Activated CD4-positive, alpha-beta T cell treated with anti-CD3 and anti-CD28 coated beads, Interleukin-2, amount 50 U/mL, for 48 hours (primary cell): Measurements from ENCODE around the gene LRP1B.

Experiments used
- DNase-seq, 2 experiments: peaks; one replicate each; pipeline ENCODE4 v3.0.0-alpha.2; 2020

LRP1B gene

GRCh38 chr2:141392517-141393213 lies 738.2 kb downstream of the LRP1B start:
- DNase-seq, result no peak

DNA sequence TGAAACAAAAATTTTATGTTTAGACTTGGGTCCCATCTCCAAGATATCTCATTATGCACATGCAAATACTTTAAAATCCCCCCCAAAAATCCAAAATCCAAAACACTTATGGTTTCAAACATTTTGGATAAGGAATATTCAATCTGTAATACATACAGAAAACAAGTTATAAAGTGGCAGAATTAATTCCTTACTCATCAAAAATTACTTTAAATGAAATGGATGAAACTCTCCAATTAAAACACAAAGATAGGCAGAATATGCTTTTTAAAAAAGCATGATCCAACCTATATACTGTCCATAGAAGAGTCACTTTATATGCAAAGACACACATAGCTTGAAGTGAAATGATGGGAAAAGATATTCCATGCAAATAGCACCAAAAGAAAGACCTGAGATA lies 744.6 kb downstream of the LRP1B start:
- no peak for DNase-seq

GRCh38 chr2:141384676-141385075 lies 746.1 kb downstream of the LRP1B start:
- DNase-seq, result no peak

DNA sequence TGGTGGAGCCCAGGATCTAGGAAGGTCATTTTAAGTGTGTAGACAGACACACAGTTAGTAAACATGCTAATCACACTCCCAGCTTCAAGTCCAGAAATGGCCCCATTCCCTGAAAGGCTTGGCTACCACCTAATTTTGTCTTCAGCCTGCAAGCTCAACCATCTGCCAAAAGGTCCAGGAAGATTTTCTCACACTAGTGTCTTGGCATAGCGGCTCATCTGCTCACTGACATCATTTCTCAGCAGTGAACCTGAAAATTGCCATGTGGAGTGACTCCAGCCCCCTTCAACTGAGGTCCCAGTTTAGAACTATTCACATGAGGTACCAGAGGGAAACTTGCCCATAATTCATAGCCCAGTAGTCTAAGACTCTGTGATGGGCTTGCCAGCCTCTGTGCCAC lies 748.9 kb downstream of the LRP1B start:
- no peak for DNase-seq

DNA sequence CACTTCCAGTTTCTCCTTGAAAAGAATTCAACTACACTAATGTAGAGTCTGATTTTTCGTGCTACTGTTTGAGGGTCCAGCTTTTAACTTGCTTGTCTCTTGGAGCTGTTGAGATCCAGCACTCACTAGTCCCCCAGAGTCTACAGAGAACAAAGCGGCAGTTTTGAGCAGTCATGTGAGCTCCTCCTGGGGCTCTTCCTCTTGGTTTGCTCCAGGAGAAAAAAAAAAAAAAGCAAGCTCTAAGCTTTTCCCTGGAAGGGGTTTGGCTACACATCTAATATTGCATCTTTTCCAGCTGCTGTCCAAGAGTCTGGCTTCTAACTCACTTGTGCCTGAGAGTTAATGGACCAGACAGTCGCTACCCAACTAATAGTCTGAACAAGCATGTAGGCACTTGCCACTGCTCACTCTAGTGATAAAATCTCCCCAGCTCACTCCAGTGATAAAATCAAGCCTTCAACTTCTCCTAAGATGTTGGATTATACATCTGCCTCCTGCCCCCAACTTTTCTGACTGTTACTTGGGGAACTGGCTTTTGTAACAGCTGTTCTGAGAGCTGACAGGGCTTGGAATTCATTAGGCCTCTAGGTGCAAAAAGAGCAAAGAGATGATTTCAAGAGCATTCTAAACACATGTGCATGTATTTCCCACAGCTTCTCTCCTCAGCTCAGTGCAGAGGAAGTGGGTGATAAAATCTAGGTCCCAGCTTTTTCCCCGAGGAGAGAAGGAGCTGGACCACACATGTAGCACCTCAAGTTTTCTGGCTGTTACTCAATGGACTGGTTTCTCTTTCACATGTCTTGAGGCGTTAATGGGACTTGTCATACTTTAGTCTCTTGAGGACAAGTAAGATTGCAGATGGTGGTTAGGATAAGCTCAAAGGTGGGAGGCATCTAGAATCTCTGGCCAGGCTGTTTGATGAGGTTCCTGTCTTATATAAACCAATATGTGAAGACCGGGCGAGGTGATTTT lies 750.5 kb downstream of the LRP1B start:
- no peak for DNase-seq

- DNase-seq, result no peak
Observed at GRCh38 chr2:141364821-141365220, 766.0 kb downstream of the LRP1B start.

DNA sequence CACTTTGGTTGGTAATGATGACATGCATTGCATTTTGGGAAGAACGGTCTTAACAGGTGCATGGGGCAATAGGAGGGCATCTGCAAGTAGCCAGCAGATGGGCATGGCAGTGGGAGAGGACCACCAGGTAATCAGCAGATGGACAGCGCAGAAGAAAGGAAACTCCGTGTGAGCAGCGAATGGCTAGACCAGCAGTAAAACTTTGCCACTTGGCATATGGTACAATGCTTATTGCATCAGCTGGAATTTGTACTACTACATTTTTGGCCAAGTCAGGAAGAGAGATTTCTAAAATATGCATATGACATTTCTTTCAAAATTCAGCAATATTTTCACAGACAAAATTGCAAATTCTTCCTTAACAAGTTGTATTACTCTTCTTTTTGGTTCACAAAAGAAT lies 768.5 kb downstream of the LRP1B start:
- no peak for DNase-seq

DNA sequence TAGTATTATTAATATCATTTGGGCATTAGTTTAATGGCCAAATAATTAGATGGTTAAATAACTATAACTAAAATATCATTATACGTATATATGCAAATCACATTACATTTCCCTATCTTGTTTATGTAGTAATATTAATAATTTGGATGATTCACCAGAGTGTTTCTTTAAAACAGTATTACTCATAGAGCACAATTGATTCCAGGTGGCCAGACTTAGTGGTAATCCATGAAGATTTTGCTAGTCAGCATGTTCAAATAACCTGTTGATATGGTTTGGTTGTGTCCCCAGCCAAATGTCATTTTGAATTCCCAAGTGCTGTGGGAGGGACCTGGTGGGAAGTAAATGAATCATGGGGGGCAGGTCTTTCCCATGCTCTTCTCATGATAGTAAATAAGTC lies 782.3 kb downstream of the LRP1B start:
- no peak for DNase-seq

DNA sequence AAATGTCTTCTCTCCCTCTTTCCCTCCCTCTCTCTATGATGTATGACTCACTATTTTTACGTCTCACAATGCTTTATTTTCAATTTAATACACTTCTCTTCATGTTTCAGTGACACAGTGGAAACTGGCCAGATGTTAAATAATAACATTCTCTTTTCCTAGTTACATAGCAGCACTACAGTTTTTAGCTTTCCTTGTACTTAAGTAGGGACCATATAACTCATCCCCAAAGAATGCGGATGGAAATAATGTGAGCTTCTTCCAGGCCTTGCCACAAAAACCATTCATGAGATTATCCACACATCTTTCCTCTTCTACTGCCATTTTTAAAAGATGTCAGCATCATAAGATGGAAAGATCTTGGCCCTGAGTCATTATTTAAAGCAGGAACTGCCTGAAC lies 789.4 kb downstream of the LRP1B start:
- no peak for DNase-seq

- no peak for DNase-seq
Observed at GRCh38 chr2:141331127-141331526, 799.7 kb downstream of the LRP1B start.

- no peak for DNase-seq
Observed at GRCh38 chr2:141329964-141330363, 800.9 kb downstream of the LRP1B start.

- DNase-seq, result no peak
Observed at GRCh38 chr2:141323571-141323970, 807.2 kb downstream of the LRP1B start.

DNA sequence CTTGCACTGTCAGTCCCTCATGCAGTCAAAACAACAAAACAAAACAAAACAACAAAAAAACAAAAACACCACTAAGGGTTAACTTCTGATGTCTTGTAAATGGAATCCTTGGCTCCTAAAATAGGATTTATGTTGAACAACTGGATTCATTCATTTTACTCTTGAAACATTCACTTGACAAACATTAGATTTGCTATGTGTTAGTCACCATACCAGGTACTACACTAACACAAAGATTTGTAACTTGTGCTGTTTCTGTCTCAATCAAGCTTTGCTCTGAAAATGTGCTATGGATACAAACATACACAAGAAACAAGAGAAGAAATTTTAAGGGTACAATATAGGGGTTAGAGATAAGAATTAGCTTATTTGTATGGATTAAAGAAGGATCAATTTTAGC lies 812.8 kb downstream of the LRP1B start:
- no peak for DNase-seq

DNA sequence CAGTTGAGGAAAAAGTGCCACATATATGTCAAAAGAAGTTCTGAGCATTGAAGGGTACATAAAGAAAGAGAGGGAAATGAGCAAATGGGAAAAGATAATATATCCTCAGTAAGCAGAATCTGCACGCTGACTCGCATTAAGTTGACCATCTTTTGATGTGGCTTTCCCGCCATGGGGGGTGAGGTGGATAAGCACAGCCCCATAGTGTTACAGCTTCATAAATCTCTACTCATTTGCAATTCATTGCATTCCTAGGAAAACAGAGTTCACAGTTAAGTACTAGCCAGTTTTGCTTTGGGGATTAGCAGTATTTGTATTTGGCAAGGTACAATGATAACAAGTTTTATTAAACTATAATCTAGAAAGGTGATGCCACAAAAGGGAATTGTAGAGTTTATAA lies 814.2 kb downstream of the LRP1B start:
- DNase-seq, result no peak

DNA sequence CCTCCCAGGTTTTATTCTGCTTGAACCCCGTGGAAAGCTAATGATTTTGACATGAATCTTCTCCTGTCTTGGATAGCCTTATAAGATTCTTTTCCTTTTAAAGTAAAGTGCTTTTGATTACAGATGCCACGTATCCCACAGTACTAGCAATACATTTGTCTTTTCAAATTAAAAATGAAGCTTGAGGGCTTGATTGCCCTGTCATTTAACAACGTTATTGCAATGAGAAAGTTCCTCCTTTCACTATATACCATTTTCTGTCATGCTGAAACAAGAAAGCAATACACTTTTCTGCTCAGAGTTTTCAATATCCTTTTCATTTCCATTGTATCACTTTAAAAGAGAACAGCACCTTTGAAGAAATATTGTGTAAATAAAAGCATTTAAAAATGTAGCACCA lies 814.7 kb downstream of the LRP1B start:
- no peak for DNase-seq

GRCh38 chr2:141313972-141314371 lies 816.8 kb downstream of the LRP1B start:
- DNase-seq, result no peak

DNA sequence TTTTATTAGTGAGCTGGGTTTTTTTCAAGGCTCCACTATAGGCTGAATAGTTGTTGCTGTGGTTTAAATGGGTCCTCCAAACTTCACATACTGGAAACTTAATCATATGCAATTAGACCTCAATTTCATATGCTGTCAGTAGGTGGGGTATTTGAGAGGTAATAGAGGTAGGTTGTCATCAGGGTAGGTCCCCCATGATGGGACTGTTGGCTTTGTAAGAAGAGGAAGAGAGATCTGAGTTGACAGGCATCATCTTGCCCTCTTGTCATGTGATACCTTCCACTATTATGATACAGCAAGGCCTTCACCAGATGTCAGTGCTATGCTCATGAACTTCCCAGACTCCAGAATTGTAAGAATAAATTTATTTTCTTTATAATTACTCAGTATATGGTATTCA lies 819.4 kb downstream of the LRP1B start:
- no peak for DNase-seq

DNA sequence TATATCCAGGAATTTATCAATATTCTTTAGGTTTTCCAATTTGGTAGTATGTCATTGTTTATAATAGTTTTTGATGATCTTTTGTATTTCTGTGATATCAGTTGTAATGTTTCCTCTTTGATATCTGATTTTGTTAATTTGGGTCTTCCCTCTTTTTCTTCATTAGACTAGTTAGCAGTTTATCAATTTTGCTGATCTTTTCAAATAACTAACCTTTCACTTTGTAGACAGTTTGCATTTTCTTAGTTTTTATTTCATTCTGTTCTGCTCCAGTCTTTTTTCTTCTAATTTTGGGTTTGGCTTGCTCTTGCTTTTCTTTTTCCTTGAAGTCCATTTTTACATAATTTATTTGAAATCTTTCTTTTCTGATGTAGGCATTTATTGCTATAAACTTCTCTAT lies 824.4 kb downstream of the LRP1B start:
- DNase-seq, result no peak

GRCh38 chr2:141301551-141301950 lies 829.3 kb downstream of the LRP1B start:
- no peak for DNase-seq

DNA sequence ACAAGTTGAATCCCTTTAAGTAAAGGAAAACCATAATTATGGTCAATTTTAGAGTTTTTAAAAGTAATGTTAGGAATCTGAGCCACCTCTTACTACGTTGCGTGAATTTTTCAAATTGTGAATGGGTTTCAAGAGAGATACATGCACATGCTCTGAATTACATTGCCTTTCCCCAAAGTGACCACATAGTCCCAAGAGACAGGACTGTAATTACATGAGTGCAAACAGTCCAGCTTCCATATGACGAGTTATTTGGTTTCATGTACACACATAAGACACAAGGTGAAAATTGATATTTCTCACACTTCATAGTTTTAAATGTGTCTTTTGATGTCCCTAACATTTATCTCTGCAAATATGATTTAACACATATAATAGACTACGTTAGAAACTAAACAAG lies 850.8 kb downstream of the LRP1B start:
- DNase-seq, result no peak

- no peak for DNase-seq
Observed at GRCh38 chr2:141271346-141271745, 859.5 kb downstream of the LRP1B start.

- no peak for DNase-seq
Observed at GRCh38 chr2:141264848-141265247, 866.0 kb downstream of the LRP1B start.

DNA sequence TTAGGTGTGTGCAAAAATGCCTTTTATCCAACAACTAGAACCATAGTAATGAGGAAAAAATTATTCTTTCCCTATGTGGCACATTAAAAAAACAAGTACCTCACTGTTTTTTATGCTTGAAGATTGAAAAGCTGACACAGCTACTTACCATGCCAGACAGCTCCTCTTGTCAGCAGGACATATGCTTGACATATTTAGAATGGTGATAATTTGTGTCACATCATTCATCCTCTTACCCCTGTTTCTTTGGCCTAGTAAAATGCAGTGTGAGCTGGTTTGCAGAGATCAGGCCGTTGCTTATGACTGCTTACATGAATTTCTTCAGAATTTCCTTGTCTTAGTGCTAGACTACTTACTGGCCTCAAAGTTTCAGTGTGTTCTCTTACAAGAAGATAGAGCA lies 869.9 kb downstream of the LRP1B start:
- DNase-seq, result no peak

GRCh38 chr2:141259683-141260082 lies 871.1 kb downstream of the LRP1B start:
- no peak for DNase-seq
